ENCODE data around the gene MCEMP1. TPM values are rescaled to one million over a fixed set of nuclear protein-coding genes. Genes with fewer than 3 reads are reported as not detected.

Gene MCEMP1
- total and polyA plus RNA-seq, 2 of the 4 experiments (the other 2 are of a cell fraction), result 0.15 TPM; not detected in 1

GRCh38 chr19:7699003-7699402, 22.1 kb downstream of the MCEMP1 start:
- in situ Hi-C loops (cut with MboI; ENCODE audit: low sequenced_read_pairs), result no loop called here
- no peaks in the 10 kb centered on the region for H3K36me3 ChIP-seq (ENCODE audit: control insufficient read depth, insufficient read depth, low read length)

More at GRCh38 chr19:7699003-7699402, 22.1 kb downstream of the MCEMP1 start:
- ChIA-PET POLR2A (ENCODE audit: unreplicated experiment) (no interaction called here), CTCF (interaction anchor here (0.7 to 1.4 kb wide), 2 partner anchors 18 to 83 kb away, joined by 3 to 6 read pairs; partner anchors contain the start of gene TRAPPC5)
- TF ChIP-seq NFE2L2 (IDR thresholded peaks at IDR 0.05; ENCODE audit: low read depth, low read length) (no peak), CEBPB (IDR thresholded peaks at IDR 0.05; ENCODE audit: low read depth, low read length) (no peak), CTCF (conservative IDR thresholded peaks at IDR 0.05; ENCODE audit: low read depth, low read length) (no peak), FOS (IDR thresholded peaks at IDR 0.05; ENCODE audit: low read depth, low read length) (no peak), SMC3 (IDR thresholded peaks at IDR 0.05; ENCODE audit: low read depth, low read length) (no peak), RAD21 (IDR thresholded peaks at IDR 0.05; ENCODE audit: low read length) (no peak), MAZ (IDR thresholded peaks at IDR 0.05; ENCODE audit: borderline replicate concordance, low read depth, low read length) (no peak), MXI1 (IDR thresholded peaks at IDR 0.05; ENCODE audit: borderline replicate concordance, low read depth, low read length) (no peak), RFX5 (IDR thresholded peaks at IDR 0.05; ENCODE audit: low read depth, low read length) (no peak), BHLHE40 (IDR thresholded peaks at IDR 0.05; ENCODE audit: low read depth, low read length) (no peak), RCOR1 (IDR thresholded peaks at IDR 0.05; ENCODE audit: insufficient replicate concordance, low read length) (no peak), MAFK (IDR thresholded peaks at IDR 0.05; ENCODE audit: low read depth, low read length) (no peak), USF2 (IDR thresholded peaks at IDR 0.05; ENCODE audit: low read depth, low read length) (no peak), CHD1 (IDR thresholded peaks at IDR 0.05; ENCODE audit: low read depth, low read length) (no peak), ELK1 (IDR thresholded peaks at IDR 0.05; ENCODE audit: borderline replicate concordance, low read depth, low read length) (no peak), POLR2A (IDR thresholded peaks at IDR 0.05; ENCODE audit: low read depth, low read length) (no peak)
- DNase-seq, result no peak
- no peaks in the 10 kb centered on the region for H3K79me1 ChIP-seq (ENCODE audit: low read depth in 1 of 2, low read length in 2 of 2)
- no peak overlapping the region for H3K4me2 ChIP-seq (ENCODE audit: low read depth, low read length)
- ATAC-seq (ENCODE audit: low read depth), result no peak
- no peaks in the 10 kb centered on the region for H3K9me1 ChIP-seq (ENCODE audit: insufficient read depth, low read length)
- H3K4me3 ChIP-seq (ENCODE audit: insufficient read depth, low read depth, low read length), result no peak overlapping the region
- H4K8ac ChIP-seq (ENCODE audit: low read depth in 2 of 2, low read length in 2 of 2), result no peak overlapping the region
- no peaks in the 10 kb centered on the region for H4K20me1 ChIP-seq (ENCODE audit: insufficient read depth, low read length)
- no peak overlapping the region for H3K14ac ChIP-seq (replicated peaks; ENCODE audit: low read depth, low read length)
- H2BK5ac ChIP-seq (ENCODE audit: low read depth, low read length, poor library complexity, severe bottlenecking), result no peak overlapping the region
- no peak overlapping the region for H2BK120ac ChIP-seq (ENCODE audit: low read depth, low read length)
- peaks cover 24% of the 10 kb centered on the region for H3K27me3 ChIP-seq (ENCODE audit: control insufficient read depth, insufficient read depth, low read length)
- intact Hi-C loops (cut with micrococcal nuclease), result no loop called here
- no peak overlapping the region for H2BK15ac ChIP-seq (ENCODE audit: low read depth, low read length)
- H4K5ac ChIP-seq (ENCODE audit: low read depth, low read length), result no peak overlapping the region
- no peak overlapping the region for H3K27ac ChIP-seq (ENCODE audit: insufficient read depth, low read length)
- no peak overlapping the region for H3K4ac ChIP-seq (ENCODE audit: low read depth, low read length)
- H3K18ac ChIP-seq (ENCODE audit: low read depth, low read length), result no peak overlapping the region
- H4K91ac ChIP-seq (ENCODE audit: insufficient read depth, low read depth, low read length), result no peak overlapping the region
- WGBS, 2 experiments (ENCODE audit: extremely low coverage in 2 of 2, insufficient read length in 1 of 2), result 40% methylated on average over 2 of the region's 2 CpGs; no CpG with 5 or more reads in 1 of the 2 experiments
- no peak overlapping the region for H2AFZ ChIP-seq (replicated peaks; ENCODE audit: low read length, poor library complexity)
- no peak overlapping the region for H2AK5ac ChIP-seq (ENCODE audit: low read depth, low read length)
- no peak overlapping the region for H2BK20ac ChIP-seq (ENCODE audit: low read depth, low read length)
- H3K9me3 ChIP-seq (ENCODE audit: control insufficient read depth, insufficient read depth, low read length), result no peaks in the 10 kb centered on the region
- H3K56ac ChIP-seq (ENCODE audit: extremely low read depth, insufficient read depth, low read length), result no peak overlapping the region
- no peaks in the 10 kb centered on the region for H3K4me1 ChIP-seq (ENCODE audit: control insufficient read depth, insufficient read depth, low read length)
- no peak overlapping the region for H2AK9ac ChIP-seq (replicated peaks; ENCODE audit: low read depth, low read length, poor library complexity)
- BruUV-seq (replicated peaks), result no TSS peak
- H3K23ac ChIP-seq (ENCODE audit: low read depth, low read length), result no peak overlapping the region
- dilution Hi-C loops (cut with HindIII; ENCODE audit: low sequenced_read_pairs, unreplicated experiment), result no loop called here
- H3K9ac ChIP-seq (ENCODE audit: low read depth, low read length), result no peak overlapping the region

All from IMR-90 (cell line).